ENCODE data around the gene MACROD2. TPM values are rescaled to one million over a fixed set of nuclear protein-coding genes. Genes with fewer than 3 reads are reported as not detected.
A peak's percentile ranks its signal among the peaks of the same experiment; 100 is the strongest.

The MACROD2 gene
- total RNA-seq, 1 donor from 2014 or later, result 0.23 TPM

DNA sequence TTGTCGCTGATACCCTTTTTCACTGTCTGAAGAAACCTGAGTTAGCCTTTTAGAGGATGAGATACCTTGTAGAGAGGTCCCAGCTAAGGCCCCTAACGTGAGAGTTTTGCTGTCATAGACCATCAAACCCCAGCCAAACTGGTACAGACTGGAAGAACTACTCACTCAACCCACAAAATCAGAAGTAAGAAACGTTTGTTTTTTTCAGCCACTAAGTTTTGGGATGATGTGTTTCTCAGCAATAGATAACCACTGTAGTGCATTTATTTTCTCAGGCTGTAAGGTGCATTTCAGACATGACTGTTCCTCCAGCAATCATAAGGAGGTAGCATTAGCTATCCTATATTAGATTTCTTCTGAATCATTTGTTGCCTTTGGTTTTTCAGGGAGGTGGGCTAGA lies 749.4 kb downstream of the MACROD2 start:
- TF ChIP-seq, protein P1, sequence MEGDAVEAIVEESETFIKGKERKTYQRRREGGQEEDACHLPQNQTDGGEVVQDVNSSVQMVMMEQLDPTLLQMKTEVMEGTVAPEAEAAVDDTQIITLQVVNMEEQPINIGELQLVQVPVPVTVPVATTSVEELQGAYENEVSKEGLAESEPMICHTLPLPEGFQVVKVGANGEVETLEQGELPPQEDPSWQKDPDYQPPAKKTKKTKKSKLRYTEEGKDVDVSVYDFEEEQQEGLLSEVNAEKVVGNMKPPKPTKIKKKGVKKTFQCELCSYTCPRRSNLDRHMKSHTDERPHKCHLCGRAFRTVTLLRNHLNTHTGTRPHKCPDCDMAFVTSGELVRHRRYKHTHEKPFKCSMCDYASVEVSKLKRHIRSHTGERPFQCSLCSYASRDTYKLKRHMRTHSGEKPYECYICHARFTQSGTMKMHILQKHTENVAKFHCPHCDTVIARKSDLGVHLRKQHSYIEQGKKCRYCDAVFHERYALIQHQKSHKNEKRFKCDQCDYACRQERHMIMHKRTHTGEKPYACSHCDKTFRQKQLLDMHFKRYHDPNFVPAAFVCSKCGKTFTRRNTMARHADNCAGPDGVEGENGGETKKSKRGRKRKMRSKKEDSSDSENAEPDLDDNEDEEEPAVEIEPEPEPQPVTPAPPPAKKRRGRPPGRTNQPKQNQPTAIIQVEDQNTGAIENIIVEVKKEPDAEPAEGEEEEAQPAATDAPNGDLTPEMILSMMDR (conservative IDR thresholded peaks at IDR 0.05; ENCODE audit: low read depth, low read length), result no peak
- H3K4me3 ChIP-seq (ENCODE audit: low read depth, low read length), result no peak overlapping the region
- no peak for DNase-seq (ENCODE audit: low read depth)

DNA sequence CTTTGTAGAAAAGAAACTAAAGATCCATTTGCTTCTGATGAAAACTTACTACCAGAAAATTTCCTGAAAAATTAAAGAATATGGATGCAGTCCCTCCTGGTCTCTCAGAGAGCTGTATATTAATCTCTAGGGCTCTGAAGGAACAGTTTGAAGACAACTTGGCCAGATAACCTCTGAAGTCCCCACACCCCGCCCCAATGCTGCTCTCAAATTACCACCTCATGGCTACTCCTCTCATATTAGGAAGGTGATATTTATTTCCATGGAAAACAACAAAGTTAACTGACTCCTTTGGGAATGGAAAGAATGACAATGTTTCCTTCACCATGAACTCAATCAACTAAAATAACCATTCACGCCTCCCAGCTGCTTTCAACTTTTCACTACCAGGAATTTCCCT lies 750.5 kb downstream of the MACROD2 start:
- H3K4me3 ChIP-seq (ENCODE audit: low read depth, low read length), result no peak overlapping the region
- TF ChIP-seq, protein P1 (conservative IDR thresholded peaks at IDR 0.05; ENCODE audit: low read depth, low read length), result no peak

DNA sequence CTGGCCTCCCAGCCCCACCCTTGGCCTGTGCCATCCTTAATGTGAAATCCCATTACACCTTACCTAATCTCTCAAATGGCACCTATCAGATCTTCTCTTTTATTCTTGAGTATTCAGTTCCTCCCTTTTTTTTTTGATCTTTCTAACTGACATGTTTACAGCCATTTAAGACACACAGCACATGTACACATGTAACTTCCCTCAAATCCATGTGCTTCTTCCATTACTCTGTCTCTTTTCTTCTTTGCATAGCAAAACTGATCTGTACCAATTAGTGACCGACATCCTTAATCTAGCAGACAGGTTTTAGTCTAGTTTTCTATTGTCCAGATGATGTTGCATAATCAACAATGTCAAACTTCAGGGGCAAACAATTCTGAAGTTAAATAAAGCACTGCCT lies 755.9 kb downstream of the MACROD2 start:
- H3K4me3 ChIP-seq (ENCODE audit: low read depth, low read length), result no peak overlapping the region
- no peak for DNase-seq (ENCODE audit: low read depth)
- TF ChIP-seq, protein P1 (conservative IDR thresholded peaks at IDR 0.05; ENCODE audit: low read depth, low read length), result no peak

More for the DNA sequence above, 750.5 kb downstream of the MACROD2 start:
- DNase-seq (ENCODE audit: low read depth), result no peak

DNA sequence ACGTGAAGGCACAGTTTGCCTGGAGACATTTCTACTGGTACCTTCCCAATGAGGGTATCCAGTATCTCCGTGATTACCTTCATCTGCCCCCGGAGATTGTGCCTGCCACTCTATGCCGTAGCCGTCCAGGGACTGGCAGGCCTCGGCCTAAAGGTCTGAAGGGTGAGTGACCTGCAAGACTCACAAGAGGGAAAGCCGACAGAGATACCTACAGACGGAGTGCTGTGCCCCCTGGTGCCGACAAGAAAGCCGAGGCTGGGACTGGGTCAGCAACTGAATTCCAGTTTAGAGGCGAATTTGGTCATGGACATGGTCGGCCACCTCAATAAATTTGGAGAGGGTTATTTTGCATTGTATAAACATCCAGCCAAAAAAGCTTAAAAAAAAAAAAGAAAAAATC lies 762.4 kb downstream of the MACROD2 start:
- TF ChIP-seq, protein P1 (conservative IDR thresholded peaks at IDR 0.05; ENCODE audit: low read depth, low read length), result no peak
- H3K4me3 ChIP-seq (ENCODE audit: low read depth, low read length), result no peak overlapping the region

DNA sequence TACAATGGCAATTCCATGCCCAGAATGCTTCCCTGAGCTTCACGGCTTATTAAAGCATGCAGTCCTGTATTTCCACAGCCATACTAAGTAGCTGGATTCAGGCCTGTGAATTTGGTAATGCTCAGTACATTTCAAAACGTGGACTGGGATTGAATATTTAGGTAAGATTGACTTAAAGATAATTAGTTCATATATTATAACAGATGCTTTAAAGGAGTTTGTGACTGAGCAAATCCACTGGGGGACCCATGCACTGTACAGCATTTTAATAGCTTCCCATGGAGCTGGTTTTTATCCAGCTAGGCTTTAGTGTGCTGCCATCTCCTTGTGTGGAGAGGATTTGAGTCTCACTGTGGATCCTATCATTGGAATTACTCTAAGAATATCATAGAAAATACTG lies 763.0 kb downstream of the MACROD2 start:
- DNase-seq (ENCODE audit: low read depth), result no peak
- TF ChIP-seq, protein P1 (conservative IDR thresholded peaks at IDR 0.05; ENCODE audit: low read depth, low read length), result no peak

More for the DNA sequence above, 762.4 kb downstream of the MACROD2 start:
- no peak for DNase-seq (ENCODE audit: low read depth)

DNA sequence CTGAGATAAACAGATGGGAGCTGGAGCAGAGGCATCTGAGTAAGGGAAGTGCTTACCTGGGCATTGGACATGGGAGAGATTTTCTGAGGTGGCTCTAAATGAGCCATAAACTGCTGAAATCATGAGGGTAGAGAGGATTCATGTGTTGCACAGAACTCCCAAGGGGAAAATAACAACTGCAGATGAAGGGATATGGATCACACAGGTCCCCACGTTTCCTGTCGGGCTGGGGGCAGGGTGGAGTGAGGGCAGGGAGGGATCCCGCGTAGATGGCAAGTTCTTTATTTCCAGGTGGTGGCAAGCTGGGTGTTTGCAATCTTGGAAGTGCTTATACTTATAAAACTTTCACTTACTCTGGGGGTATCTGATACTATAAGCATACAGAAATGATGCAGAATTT lies 764.7 kb downstream of the MACROD2 start:
- DNase-seq (ENCODE audit: low read depth), result no peak
- no peak overlapping the region for H3K4me3 ChIP-seq (ENCODE audit: low read depth, low read length)
- TF ChIP-seq, protein P1 (conservative IDR thresholded peaks at IDR 0.05; ENCODE audit: low read depth, low read length), result no peak

More for the DNA sequence above, 763.0 kb downstream of the MACROD2 start:
- H3K4me3 ChIP-seq (ENCODE audit: low read depth, low read length), result no peak overlapping the region

DNA sequence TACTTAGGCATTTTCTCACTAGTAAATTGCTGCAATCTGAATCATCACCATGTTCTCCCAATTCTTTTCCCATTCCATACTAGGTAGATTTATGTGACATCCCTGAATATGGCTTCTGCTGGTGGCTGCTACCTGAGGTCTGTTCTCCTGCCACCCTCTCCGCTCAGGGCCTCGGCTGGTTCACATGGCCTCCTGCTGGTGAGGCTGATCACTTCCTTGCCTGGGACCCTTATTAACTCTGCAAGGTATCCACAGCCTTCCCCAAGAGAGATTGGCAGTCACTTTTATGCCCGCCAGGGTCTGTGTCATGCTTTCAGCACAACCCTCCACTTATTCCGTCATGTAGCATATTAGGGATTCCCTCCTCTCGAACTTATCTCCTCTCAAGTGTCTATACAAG lies 766.6 kb downstream of the MACROD2 start:
- TF ChIP-seq, protein P1 (conservative IDR thresholded peaks at IDR 0.05; ENCODE audit: low read depth, low read length), result peak; percentile 4
- DNase-seq (ENCODE audit: low read depth), result no peak
- H3K4me3 ChIP-seq (ENCODE audit: low read depth, low read length), result no peak overlapping the region

Data from epithelial cell of proximal tubule (primary cell).